ENCODE results near the gene MSANTD3. TPM values are rescaled to one million over a fixed set of nuclear protein-coding genes. Genes with fewer than 3 reads are reported as not detected.
"Not testable (repeated sequence)": the region's sequence is repeated elsewhere in the genome, so short reads cannot be mapped to it uniquely, and the experiment has no call there.

The MSANTD3 gene
- polyA plus RNA-seq, 1 experiment, result 63.1 TPM

DNA sequence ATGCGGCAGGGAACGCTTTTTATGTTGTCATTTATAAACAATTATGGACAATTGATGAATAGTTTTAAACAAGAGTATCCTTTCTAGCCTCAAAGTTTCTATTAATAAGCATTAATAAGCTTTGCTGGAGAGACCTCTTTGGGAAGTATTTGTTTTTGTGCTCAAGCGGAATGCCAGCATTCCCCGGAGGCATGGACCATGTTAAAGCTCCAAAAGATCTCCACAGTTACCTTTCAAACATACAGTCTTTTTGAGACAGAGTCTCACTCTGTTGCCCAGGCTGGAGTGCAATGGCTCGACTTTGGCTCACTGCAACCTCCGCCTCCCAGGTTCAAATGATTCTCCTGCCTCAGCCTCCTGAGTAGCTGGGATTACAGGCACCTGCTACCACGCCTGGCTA is 9.6 kb downstream of the MSANTD3 start:
- Histone ChIP-seq H3K4me3 (ENCODE audit: low read depth, low read length) (no peak overlapping the region), H3K27ac (ENCODE audit: low read depth, low read length) (no peak overlapping the region), H3K27me3 (ENCODE audit: control insufficient read depth, insufficient read depth, low read length) (no peaks in the 10 kb centered on the region), H3K9me3 (ENCODE audit: control insufficient read depth, insufficient read depth, low read length) (no peaks in the 10 kb centered on the region)
- POLR2A ChIA-PET, result no interaction called here
- CTCF ChIA-PET, result interaction anchor here (0.7 to 3.9 kb wide), 10 partner anchors 9 to 420 kb away, joined by 3 to 26 read pairs (median 6); partner anchors contain the start of genes MSANTD3 and TMEFF1
- TF ChIP-seq, protein P1, sequence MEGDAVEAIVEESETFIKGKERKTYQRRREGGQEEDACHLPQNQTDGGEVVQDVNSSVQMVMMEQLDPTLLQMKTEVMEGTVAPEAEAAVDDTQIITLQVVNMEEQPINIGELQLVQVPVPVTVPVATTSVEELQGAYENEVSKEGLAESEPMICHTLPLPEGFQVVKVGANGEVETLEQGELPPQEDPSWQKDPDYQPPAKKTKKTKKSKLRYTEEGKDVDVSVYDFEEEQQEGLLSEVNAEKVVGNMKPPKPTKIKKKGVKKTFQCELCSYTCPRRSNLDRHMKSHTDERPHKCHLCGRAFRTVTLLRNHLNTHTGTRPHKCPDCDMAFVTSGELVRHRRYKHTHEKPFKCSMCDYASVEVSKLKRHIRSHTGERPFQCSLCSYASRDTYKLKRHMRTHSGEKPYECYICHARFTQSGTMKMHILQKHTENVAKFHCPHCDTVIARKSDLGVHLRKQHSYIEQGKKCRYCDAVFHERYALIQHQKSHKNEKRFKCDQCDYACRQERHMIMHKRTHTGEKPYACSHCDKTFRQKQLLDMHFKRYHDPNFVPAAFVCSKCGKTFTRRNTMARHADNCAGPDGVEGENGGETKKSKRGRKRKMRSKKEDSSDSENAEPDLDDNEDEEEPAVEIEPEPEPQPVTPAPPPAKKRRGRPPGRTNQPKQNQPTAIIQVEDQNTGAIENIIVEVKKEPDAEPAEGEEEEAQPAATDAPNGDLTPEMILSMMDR (IDR thresholded peaks at IDR 0.05; ENCODE audit: low read depth, low read length), result no peak
- no peak for DNase-seq (ENCODE audit: low read depth, low spot score)

DNA sequence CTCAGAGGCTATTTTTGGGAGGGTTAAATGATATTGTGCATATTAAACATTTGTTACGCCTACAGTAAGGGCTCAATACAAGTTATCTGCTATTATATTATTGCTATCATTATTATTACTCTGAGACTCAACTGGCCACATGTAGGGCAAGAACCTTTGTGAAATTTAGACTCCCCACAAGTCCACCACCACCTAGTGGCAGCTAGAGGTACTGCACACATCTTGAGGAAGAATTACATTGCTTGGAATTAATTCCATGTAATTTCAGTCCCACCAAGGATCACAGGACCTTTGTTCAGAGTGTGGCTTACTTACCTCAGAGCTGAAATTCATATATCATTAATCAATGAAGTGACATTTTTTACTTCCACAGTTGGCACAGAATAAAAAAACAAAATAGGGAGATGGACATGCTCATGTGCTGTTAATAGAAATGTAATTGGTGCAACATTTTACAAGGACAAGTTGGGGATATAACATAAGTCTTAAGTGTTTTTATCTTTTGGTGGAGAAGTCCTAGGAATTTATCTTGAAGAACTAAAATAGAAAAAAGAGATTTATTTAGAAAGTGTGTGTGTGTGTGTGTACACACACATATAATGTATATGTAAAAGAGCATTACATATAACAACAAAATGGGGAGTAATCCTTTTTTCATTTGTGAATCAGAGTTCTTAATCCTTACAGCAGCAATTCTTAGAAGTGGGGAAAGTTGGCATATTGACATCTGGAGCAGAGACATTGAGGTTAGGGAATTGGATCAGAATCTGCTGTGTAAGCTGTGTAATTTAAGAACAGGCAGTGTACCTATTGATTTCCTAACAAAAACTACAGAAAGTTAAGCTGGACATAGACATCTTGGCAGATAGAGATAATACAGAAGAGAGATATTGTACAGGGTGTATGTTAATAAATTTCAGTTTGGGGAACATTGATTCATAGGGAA is 11.2 kb downstream of the MSANTD3 start:
- H3K4me3 ChIP-seq (ENCODE audit: low read depth, low read length), result no peak overlapping the region
- H3K27me3 ChIP-seq (ENCODE audit: control insufficient read depth, insufficient read depth, low read length), result no peaks in the 10 kb centered on the region
- TF ChIP-seq, protein P1 (IDR thresholded peaks at IDR 0.05; ENCODE audit: low read depth, low read length), result peak; percentile 98
- DNase-seq (ENCODE audit: low read depth, low spot score), result peak; percentile 57
- no peak overlapping the region for H3K27ac ChIP-seq (ENCODE audit: low read depth, low read length)
- no peaks in the 10 kb centered on the region for H3K9me3 ChIP-seq (ENCODE audit: control insufficient read depth, insufficient read depth, low read length)
- ChIA-PET CTCF (interaction anchor here (0.5 to 3.9 kb wide), 26 partner anchors 8 to 219 kb away, joined by 3 to 26 read pairs (median 4); partner anchors contain the start of genes MSANTD3 and TMEFF1), POLR2A (no interaction called here)

DNA sequence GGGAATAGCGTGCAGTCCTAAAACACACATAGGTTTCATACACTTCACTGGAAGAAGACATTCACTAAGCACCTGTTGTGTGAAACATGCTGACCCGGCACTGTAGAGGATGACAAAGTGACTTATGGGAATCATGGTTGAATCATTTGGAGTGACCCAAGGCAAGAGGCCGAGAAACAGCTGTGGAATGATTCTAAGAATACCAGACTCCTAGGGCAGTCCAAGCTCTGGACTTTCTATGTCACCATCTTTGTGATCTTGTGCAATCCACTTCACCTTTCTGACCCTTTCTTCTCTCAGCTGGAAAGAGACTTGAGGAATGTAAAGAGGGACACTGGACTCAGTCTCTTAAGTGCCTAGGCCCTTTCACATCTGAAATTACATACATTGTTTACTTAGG is 13.1 kb downstream of the MSANTD3 start:
- Histone ChIP-seq H3K9me3 (ENCODE audit: control insufficient read depth, insufficient read depth, low read length) (no peaks in the 10 kb centered on the region), H3K27ac (ENCODE audit: low read depth, low read length) (no peak overlapping the region), H3K27me3 (ENCODE audit: control insufficient read depth, insufficient read depth, low read length) (no peaks in the 10 kb centered on the region), H3K4me3 (ENCODE audit: low read depth, low read length) (no peak overlapping the region)
- DNase-seq (ENCODE audit: low read depth, low spot score), result no peak
- ChIA-PET POLR2A (no interaction called here), CTCF (interaction anchor here (0.6 to 1.3 kb wide), 5 partner anchors 9 to 144 kb away, joined by 3 to 9 read pairs (median 3); partner anchors contain the start of gene TMEFF1)
- TF ChIP-seq, protein P1 (IDR thresholded peaks at IDR 0.05; ENCODE audit: low read depth, low read length), result no peak

DNA sequence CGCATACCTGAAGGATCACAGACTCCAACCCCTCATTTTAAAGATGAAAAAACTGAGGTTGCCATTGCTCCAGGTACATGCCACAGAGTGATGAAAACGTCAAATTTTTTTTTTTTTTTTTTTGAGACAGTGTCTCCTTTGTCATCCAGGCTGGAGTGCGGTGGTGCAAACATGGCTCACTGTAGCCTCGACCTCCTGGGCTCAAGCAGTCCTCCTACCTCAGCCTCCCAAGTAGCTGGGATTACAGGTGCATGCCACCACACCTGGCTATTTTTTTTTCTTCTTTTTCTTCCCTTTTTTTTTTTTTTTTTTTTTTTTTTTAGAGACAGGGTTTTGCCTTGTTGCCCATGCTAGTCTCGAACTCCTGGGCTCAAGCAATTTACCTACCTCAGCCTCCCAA is 13.5 kb downstream of the MSANTD3 start:
- POLR2A ChIA-PET; H3K27ac ChIP-seq (ENCODE audit: low read depth, low read length); DNase-seq (ENCODE audit: low read depth, low spot score); H3K27me3 ChIP-seq (ENCODE audit: control insufficient read depth, insufficient read depth, low read length); H3K9me3 ChIP-seq (ENCODE audit: control insufficient read depth, insufficient read depth, low read length); H3K4me3 ChIP-seq (ENCODE audit: low read depth, low read length): not testable (repeated sequence)
- CTCF ChIA-PET, result interaction anchor here (0.6 to 1.3 kb wide), 4 partner anchors 9 to 144 kb away, joined by 3 to 9 read pairs (median 4); partner anchors contain the start of gene TMEFF1

DNA sequence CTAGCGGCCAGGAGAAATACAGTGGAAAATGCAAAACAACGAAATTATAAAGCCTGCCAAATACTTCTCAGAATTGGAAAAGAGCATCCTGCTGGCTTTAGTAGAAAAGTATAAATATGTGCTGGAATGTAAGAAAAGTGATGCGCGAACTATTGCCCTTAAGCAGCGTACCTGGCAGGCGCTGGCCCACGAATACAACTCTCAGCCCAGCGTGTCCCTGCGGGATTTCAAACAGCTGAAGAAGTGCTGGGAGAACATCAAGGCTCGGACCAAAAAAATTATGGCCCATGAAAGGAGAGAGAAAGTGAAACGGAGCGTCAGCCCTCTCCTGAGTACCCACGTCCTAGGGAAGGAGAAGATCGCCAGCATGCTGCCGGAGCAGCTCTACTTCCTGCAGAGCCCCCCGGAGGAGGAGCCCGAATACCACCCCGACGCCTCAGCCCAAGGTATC is 15.0 kb downstream of the MSANTD3 start:
- POLR2A ChIA-PET, result no interaction called here
- TF ChIP-seq, protein P1 (IDR thresholded peaks at IDR 0.05; ENCODE audit: low read depth, low read length), result no peak
- no peak overlapping the region for H3K4me3 ChIP-seq (ENCODE audit: low read depth, low read length)
- no peak for DNase-seq (ENCODE audit: low read depth, low spot score)
- CTCF ChIA-PET, result interaction anchor here (2.7 kb wide), 1 partner anchor 117 kb away, joined by 14 read pairs; no protein-coding TSS in a partner anchor
- H3K9me3 ChIP-seq (ENCODE audit: control insufficient read depth, insufficient read depth, low read length), result no peaks in the 10 kb centered on the region
- no peaks in the 10 kb centered on the region for H3K27me3 ChIP-seq (ENCODE audit: control insufficient read depth, insufficient read depth, low read length)
- H3K27ac ChIP-seq (ENCODE audit: low read depth, low read length), result no peak overlapping the region
